ENCODE data around the gene RNFT2. TPM values are rescaled to one million over a fixed set of nuclear protein-coding genes. Genes with fewer than 3 reads are reported as not detected.

RNFT2 gene
- total RNA-seq, 3 donors from 2014 or later = under 0.01 to 1.9 (median 1.6) TPM

GRCh38 chr12:116880213-116880816 is 142.2 kb downstream of the RNFT2 start:
- no peaks in the 10 kb centered on the region for H3K9me3 ChIP-seq
- peak overlapping the region in 2 of 3 donors; percentile 38 to 63 for H3K4me3 ChIP-seq
- no peak overlapping the region for H3K27ac ChIP-seq
- TF ChIP-seq CTCF (IDR thresholded peaks at IDR 0.05) (no peak), POLR2AphosphoS5 (IDR thresholded peaks at IDR 0.05) (no peak), POLR2A (IDR thresholded peaks at IDR 0.05) (no peak)
- no peaks in the 10 kb centered on the region for H3K36me3 ChIP-seq
- H3K27me3 ChIP-seq = peaks cover 3 to 83% of the 10 kb centered on the region in 2 donors
- peaks cover 7 to 26% of the 10 kb centered on the region in 2 donors for H3K4me1 ChIP-seq
- intact Hi-C loops (cut with DNase I; ENCODE audit: low total_unique reads) = no loop called here
- DNase-seq (ENCODE audit: low spot score in 2 of 2) = no peak

GRCh38 chr12:116880817-116881324 is 142.8 kb downstream of the RNFT2 start:
- Histone ChIP-seq H3K4me1 (peaks cover 7 to 26% of the 10 kb centered on the region in 2 donors), H3K27me3 (peaks cover 3 to 77% of the 10 kb centered on the region in 2 donors), H3K9me3 (no peaks in the 10 kb centered on the region), H3K4me3 (peak overlapping the region in 2 of 3 donors; percentile 38 to 63), H3K27ac (no peak overlapping the region), H3K36me3 (no peaks in the 10 kb centered on the region)
- TF ChIP-seq CTCF (IDR thresholded peaks at IDR 0.05) (no peak), POLR2AphosphoS5 (IDR thresholded peaks at IDR 0.05) (no peak), POLR2A (IDR thresholded peaks at IDR 0.05) (no peak)
- no peak for DNase-seq (ENCODE audit: low spot score in 2 of 2)
- intact Hi-C loops (cut with DNase I; ENCODE audit: low total_unique reads) = no loop called here

- Histone ChIP-seq H3K4me1 (peaks cover 7 to 26% of the 10 kb centered on the region in 2 donors), H3K36me3 (no peaks in the 10 kb centered on the region), H3K9me3 (no peaks in the 10 kb centered on the region), H3K4me3 (peak within 1 kb of the TSS; percentile 13 to 63 (median 38)), H3K27me3 (peaks cover 3 to 72% of the 10 kb centered on the region in 2 donors), H3K27ac (no peak within 1 kb of the TSS)
- DNase-seq (ENCODE audit: low spot score in 2 of 2) = no peak
- TF ChIP-seq POLR2AphosphoS5 (IDR thresholded peaks at IDR 0.05) (no peak), POLR2A (IDR thresholded peaks at IDR 0.05) (no peak), CTCF (IDR thresholded peaks at IDR 0.05) (no peak)
- intact Hi-C loops (cut with DNase I; ENCODE audit: low total_unique reads) = no loop called here
Observed at GRCh38 chr12:116881325-116881876, 143.3 kb downstream of the RNFT2 start, which contains the start of gene HRK. Gene HRK (minus strand): TSS chr12:116881441. CDS start chr12:116881307, 134 bp downstream.

GRCh38 chr12:116881877-116882507 is 143.9 kb downstream of the RNFT2 start:
- intact Hi-C loops (cut with DNase I; ENCODE audit: low total_unique reads) = no loop called here
- H3K9me3 ChIP-seq = no peaks in the 10 kb centered on the region
- H3K4me1 ChIP-seq = peaks cover 7 to 26% of the 10 kb centered on the region in 2 donors
- no peak overlapping the region for H3K27ac ChIP-seq
- no peak for DNase-seq (ENCODE audit: low spot score in 2 of 2)
- peak overlapping the region; percentile 13 to 63 (median 38) for H3K4me3 ChIP-seq
- no peaks in the 10 kb centered on the region for H3K36me3 ChIP-seq
- H3K27me3 ChIP-seq = peaks cover 3 to 66% of the 10 kb centered on the region in 2 donors
- no peak for TF ChIP-seq POLR2A (IDR thresholded peaks at IDR 0.05)
- TF ChIP-seq CTCF (IDR thresholded peaks at IDR 0.05) = no peak
- TF ChIP-seq POLR2AphosphoS5 (IDR thresholded peaks at IDR 0.05) = no peak

- TF ChIP-seq CTCF (IDR thresholded peaks at IDR 0.05) (no peak), POLR2AphosphoS5 (IDR thresholded peaks at IDR 0.05) (no peak), POLR2A (IDR thresholded peaks at IDR 0.05) (no peak)
- DNase-seq (ENCODE audit: low spot score in 2 of 2) = no peak
- Histone ChIP-seq H3K9me3 (no peaks in the 10 kb centered on the region), H3K27me3 (peaks cover 3 to 58% of the 10 kb centered on the region in 2 donors), H3K4me3 (no peak overlapping the region), H3K4me1 (peaks cover 7 to 26% of the 10 kb centered on the region in 2 donors), H3K27ac (no peak overlapping the region), H3K36me3 (no peaks in the 10 kb centered on the region)
- intact Hi-C loops (cut with DNase I; ENCODE audit: low total_unique reads) = no loop called here
Observed at GRCh38 chr12:116882742-116883141, 144.6 kb downstream of the RNFT2 start.

Measured in breast epithelium (tissue), 4 donors.